Measurements from ENCODE around the gene TLR7.
A peak's percentile ranks its signal among the peaks of the same experiment; 100 is the strongest.

The TLR7 gene

DNA sequence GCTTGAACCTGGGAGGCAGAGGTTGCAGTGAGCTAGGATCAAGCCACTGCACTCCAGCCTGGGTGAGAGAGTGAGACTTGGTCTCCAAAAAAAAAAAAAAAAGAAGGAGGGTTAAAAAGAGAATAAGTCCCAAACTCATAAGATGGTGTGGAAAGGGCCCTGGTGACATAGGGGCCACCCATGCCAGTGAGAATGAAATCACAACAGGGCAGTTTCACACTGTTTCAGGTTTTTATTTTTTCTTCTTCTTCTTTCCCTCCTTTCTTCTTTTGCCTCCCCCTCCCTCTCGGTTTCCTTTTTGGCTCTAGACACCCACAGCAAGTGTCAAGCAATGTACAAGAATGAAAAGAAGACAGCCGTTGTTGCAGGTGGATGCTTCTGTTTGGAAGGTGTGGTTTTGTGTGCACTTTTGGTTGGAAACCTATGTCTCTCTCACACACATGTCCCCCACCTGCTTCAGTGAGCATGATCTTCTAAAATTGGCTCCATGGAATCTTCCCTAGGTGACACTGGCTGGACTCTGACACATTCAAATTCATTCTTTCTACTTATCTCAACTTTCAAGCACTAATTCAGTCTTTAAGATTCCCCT, 25.1 kb downstream of the TLR7 start:
- Histone ChIP-seq H3K27me3 (no peaks in the 10 kb centered on the region), H3K9me3 (no peaks in the 10 kb centered on the region), H3K4me3 (ENCODE audit: low read depth, low read length) (no peak overlapping the region), H3K4me1 (no peaks in the 10 kb centered on the region), H3K36me3 (no peaks in the 10 kb centered on the region)
- TF ChIP-seq, protein P1, sequence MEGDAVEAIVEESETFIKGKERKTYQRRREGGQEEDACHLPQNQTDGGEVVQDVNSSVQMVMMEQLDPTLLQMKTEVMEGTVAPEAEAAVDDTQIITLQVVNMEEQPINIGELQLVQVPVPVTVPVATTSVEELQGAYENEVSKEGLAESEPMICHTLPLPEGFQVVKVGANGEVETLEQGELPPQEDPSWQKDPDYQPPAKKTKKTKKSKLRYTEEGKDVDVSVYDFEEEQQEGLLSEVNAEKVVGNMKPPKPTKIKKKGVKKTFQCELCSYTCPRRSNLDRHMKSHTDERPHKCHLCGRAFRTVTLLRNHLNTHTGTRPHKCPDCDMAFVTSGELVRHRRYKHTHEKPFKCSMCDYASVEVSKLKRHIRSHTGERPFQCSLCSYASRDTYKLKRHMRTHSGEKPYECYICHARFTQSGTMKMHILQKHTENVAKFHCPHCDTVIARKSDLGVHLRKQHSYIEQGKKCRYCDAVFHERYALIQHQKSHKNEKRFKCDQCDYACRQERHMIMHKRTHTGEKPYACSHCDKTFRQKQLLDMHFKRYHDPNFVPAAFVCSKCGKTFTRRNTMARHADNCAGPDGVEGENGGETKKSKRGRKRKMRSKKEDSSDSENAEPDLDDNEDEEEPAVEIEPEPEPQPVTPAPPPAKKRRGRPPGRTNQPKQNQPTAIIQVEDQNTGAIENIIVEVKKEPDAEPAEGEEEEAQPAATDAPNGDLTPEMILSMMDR (IDR thresholded peaks at IDR 0.05; ENCODE audit: low read depth, low read length): no peak
- DNase-seq: no peak

DNA sequence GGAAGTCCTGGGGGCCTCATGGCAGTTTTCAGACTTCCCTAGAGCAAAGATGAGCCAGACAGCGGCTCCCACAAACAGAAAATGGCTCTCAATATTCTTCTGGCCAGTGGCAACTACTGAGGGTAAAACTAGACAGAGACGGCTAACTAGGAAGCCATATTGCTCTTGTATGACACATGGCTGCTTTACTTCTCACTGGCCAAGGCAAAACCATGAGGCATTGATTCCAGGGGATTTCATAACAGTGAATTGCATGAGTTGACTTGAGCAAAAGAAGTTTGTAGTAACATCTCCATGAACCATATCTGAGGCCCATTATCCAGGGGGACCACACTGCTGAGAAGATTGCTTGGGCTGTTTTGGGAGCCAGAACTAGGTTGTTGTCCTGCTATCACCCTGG, 25.8 kb downstream of the TLR7 start:
- Histone ChIP-seq H3K9me3 (no peaks in the 10 kb centered on the region), H3K36me3 (no peaks in the 10 kb centered on the region), H3K4me3 (ENCODE audit: low read depth, low read length) (no peak overlapping the region), H3K4me1 (no peaks in the 10 kb centered on the region), H3K27me3 (no peaks in the 10 kb centered on the region)
- no peak for DNase-seq
- TF ChIP-seq, protein P1 (IDR thresholded peaks at IDR 0.05; ENCODE audit: low read depth, low read length): no peak

DNA sequence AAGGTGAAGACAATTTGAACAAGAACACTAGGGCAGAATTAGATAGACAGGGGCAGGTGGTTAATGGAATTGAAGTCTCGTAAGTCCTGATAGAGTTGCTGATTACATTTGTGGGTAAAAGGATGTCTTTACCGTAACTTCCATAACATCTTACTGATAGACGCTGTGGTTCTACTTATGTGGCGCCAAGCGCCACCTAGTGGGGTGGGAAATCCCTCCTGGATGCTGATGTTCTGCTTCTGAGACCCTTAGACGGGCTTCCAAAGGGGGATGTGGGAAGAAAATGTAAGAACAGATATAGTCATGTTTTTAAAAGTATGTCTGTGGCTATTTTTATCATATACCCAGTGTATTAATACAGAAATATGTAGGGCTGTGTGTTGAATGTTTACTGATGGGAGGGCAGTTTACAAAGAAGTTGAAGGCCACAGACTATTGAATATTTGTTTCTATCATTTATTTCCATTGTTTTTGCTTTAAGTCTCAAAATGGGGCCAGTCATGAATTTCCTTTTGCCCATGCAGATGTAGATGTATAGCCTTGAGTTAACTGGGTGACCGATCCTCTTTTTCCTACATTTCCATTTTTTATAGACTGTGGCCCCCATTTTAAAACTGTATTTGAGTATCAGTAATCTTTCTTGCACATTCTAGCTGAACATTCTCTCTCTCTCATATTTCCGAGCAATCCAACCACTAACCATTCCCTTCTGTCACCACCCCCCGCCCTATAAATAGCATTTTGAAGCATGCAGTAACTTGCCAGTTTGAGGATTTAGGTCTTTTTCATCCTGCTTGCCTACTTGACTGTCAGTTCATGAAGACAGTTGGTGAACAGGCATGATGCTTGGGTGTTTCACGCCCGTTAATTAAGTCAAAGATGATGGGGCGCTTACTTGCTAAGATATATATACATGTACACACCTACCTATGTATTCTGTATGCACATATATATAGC, 27.5 kb downstream of the TLR7 start:
- TF ChIP-seq, protein P1 (IDR thresholded peaks at IDR 0.05; ENCODE audit: low read depth, low read length): peak; percentile 82
- Histone ChIP-seq H3K4me1 (no peaks in the 10 kb centered on the region), H3K4me3 (ENCODE audit: low read depth, low read length) (no peak overlapping the region), H3K9me3 (no peaks in the 10 kb centered on the region), H3K27me3 (no peaks in the 10 kb centered on the region), H3K36me3 (no peaks in the 10 kb centered on the region)
- DNase-seq: peak; percentile 59

DNA sequence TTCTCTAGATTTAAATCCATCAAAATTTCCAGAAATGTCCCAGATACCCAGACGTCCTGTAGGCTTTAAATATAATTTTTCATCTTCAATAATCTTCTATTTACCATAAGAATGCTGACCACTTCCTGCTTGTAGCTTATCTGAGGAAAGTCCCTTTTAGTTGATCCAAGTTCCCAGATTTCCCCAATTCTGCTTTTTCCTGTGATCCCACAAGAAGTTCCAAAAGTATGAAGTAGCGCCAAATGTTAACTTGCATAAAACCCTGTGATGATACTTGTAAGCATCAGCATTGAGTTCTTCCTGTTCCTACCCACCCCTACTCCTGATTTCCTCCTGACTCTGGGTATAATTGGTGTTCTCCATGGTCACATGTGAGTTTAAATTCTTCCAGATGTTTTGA, 29.0 kb downstream of the TLR7 start:
- H3K9me3 ChIP-seq: no peaks in the 10 kb centered on the region
- no peak for DNase-seq
- no peaks in the 10 kb centered on the region for H3K36me3 ChIP-seq
- no peak overlapping the region for H3K4me3 ChIP-seq (ENCODE audit: low read depth, low read length)
- TF ChIP-seq, protein P1 (IDR thresholded peaks at IDR 0.05; ENCODE audit: low read depth, low read length): no peak
- no peaks in the 10 kb centered on the region for H3K4me1 ChIP-seq
- no peaks in the 10 kb centered on the region for H3K27me3 ChIP-seq

DNA sequence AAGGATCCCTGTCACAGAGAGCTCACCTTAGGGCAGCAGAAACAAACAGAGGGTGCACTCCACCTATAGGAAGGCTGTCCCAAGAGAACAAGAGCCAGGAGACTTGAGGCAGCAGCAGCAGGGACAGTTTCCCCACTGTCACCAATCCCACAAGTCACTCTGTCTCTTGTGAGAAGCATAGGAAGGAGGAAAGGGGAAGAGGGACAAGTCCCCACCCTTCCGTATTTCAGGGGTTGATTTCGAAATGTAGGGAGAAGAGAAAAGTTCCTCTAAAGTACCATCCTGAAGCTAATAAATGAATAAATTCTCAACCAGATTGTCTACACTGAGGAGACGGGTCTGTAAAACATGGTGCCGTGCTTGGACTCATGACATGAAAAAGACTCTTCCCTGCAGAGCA, 30.1 kb downstream of the TLR7 start:
- TF ChIP-seq, protein P1 (IDR thresholded peaks at IDR 0.05; ENCODE audit: low read depth, low read length): no peak
- Histone ChIP-seq H3K4me3 (ENCODE audit: low read depth, low read length) (no peak overlapping the region), H3K9me3 (no peaks in the 10 kb centered on the region), H3K4me1 (no peaks in the 10 kb centered on the region), H3K27me3 (no peaks in the 10 kb centered on the region), H3K36me3 (no peaks in the 10 kb centered on the region)
- no peak for DNase-seq

- DNase-seq: no peak
- H3K27me3 ChIP-seq: no peaks in the 10 kb centered on the region
Observed at GRCh38 chrX:12898073-12898472, 31.2 kb downstream of the TLR7 start.

More at GRCh38 chrX:12898073-12898472, 31.2 kb downstream of the TLR7 start:
- Histone ChIP-seq H3K36me3 (no peaks in the 10 kb centered on the region), H3K4me3 (ENCODE audit: low read depth, low read length) (no peak overlapping the region), H3K9me3 (no peaks in the 10 kb centered on the region), H3K4me1 (no peaks in the 10 kb centered on the region)
- TF ChIP-seq, protein P1 (IDR thresholded peaks at IDR 0.05; ENCODE audit: low read depth, low read length): no peak

All from BE2C (cell line).